Measurements from ENCODE around the gene KNDC1.

The KNDC1 gene

GRCh38 chr10:133141958-133142340, 18.1 kb upstream of the KNDC1 start:
- peaks cover 0 to 33% of the 10 kb centered on the region in 2 experiments for H3K27me3 ChIP-seq (ENCODE audit: control insufficient read depth in 1 of 2, insufficient read depth in 1 of 2, low read length in 2 of 2)
- H3K4me2 ChIP-seq (ENCODE audit: low read length, poor library complexity, severe bottlenecking), result no peak overlapping the region
- no peaks in the 10 kb centered on the region for H3K4me1 ChIP-seq (ENCODE audit: control insufficient read depth, insufficient read depth, low read depth, low read length)
- no peak overlapping the region for H3K18ac ChIP-seq (ENCODE audit: low read depth in 1 of 2, low read length in 2 of 2)
- H3K36me3 ChIP-seq (ENCODE audit: control insufficient read depth in 1 of 2, insufficient read depth in 2 of 2, low read depth in 1 of 2, low read length in 2 of 2), result no peaks in the 10 kb centered on the region
- H3K4me3 ChIP-seq (ENCODE audit: insufficient read depth in 1 of 2, low read depth in 1 of 2, low read length in 2 of 2), result no peak overlapping the region
- DNase-seq, result no peak
- H3K9me3 ChIP-seq (ENCODE audit: control insufficient read depth, low read length), result no peaks in the 10 kb centered on the region
- H3K27ac ChIP-seq (ENCODE audit: low read length, poor library complexity, severe bottlenecking), result no peak overlapping the region
- no peak overlapping the region for H2AK5ac ChIP-seq (ENCODE audit: low read length, severe bottlenecking)
- no peak overlapping the region for H2BK5ac ChIP-seq (ENCODE audit: low read depth, low read length, poor library complexity, severe bottlenecking)
- H2BK15ac ChIP-seq (ENCODE audit: low read depth, poor library complexity, severe bottlenecking), result no peak overlapping the region
- WGBS, result 86% methylated on average over 22 of the region's 27 CpGs
- H3K14ac ChIP-seq (ENCODE audit: low read length in 2 of 2), result no peak overlapping the region
- no peak overlapping the region for H4K8ac ChIP-seq (ENCODE audit: low read length)
- no peak overlapping the region for H4K91ac ChIP-seq (ENCODE audit: low read length)
- no peak overlapping the region for H3K23ac ChIP-seq (ENCODE audit: low read length in 2 of 2)
- no peak overlapping the region for H2AFZ ChIP-seq (ENCODE audit: low read depth, low read length)
- H3K79me1 ChIP-seq (replicated peaks; ENCODE audit: low read length, poor library complexity, severe bottlenecking), result no peaks in the 10 kb centered on the region
- H3K4ac ChIP-seq (ENCODE audit: low read depth in 1 of 2, low read length in 2 of 2), result no peak overlapping the region
- H2BK120ac ChIP-seq (ENCODE audit: low read depth, low read length), result no peak overlapping the region
- H2BK12ac ChIP-seq (ENCODE audit: low read length in 2 of 2), result no peak overlapping the region
- H3K9ac ChIP-seq (ENCODE audit: low read length), result no peak overlapping the region

- DNase-seq, result no peak
- H3K23ac ChIP-seq (ENCODE audit: low read length in 2 of 2), result no peak overlapping the region
These were observed 17.4 kb upstream of the KNDC1 start for GRCh38 chr10:133142523-133143199.

GRCh38 chr10:133143200-133143533, 16.9 kb upstream of the KNDC1 start:
- 72% methylated on average over 10 of the region's 10 CpGs for WGBS
- no peak for DNase-seq

More at GRCh38 chr10:133142523-133143199, 17.4 kb upstream of the KNDC1 start:
- Histone ChIP-seq H3K14ac (ENCODE audit: low read length in 2 of 2) (no peak overlapping the region), H2BK120ac (ENCODE audit: low read depth, low read length) (no peak overlapping the region), H4K91ac (ENCODE audit: low read length) (no peak overlapping the region), H3K18ac (ENCODE audit: low read depth in 1 of 2, low read length in 2 of 2) (no peak overlapping the region), H3K9ac (ENCODE audit: low read length) (no peak overlapping the region), H3K27me3 (ENCODE audit: control insufficient read depth in 1 of 2, insufficient read depth in 1 of 2, low read length in 2 of 2) (peaks cover 0 to 33% of the 10 kb centered on the region in 2 experiments), H3K79me1 (replicated peaks; ENCODE audit: low read length, poor library complexity, severe bottlenecking) (no peaks in the 10 kb centered on the region), H3K4ac (ENCODE audit: low read depth in 1 of 2, low read length in 2 of 2) (no peak overlapping the region), H3K4me1 (ENCODE audit: control insufficient read depth, insufficient read depth, low read depth, low read length) (no peaks in the 10 kb centered on the region), H2BK15ac (ENCODE audit: low read depth, poor library complexity, severe bottlenecking) (no peak overlapping the region), H2AK5ac (ENCODE audit: low read length, severe bottlenecking) (no peak overlapping the region), H3K27ac (ENCODE audit: low read length, poor library complexity, severe bottlenecking) (no peak overlapping the region), H2BK12ac (ENCODE audit: low read length in 2 of 2) (no peak overlapping the region), H4K8ac (ENCODE audit: low read length) (no peak overlapping the region), H2AFZ (ENCODE audit: low read depth, low read length) (no peak overlapping the region), H3K4me2 (ENCODE audit: low read length, poor library complexity, severe bottlenecking) (no peak overlapping the region), H2BK5ac (ENCODE audit: low read depth, low read length, poor library complexity, severe bottlenecking) (no peak overlapping the region), H3K9me3 (ENCODE audit: control insufficient read depth, low read length) (peaks cover 5% of the 10 kb centered on the region), H3K36me3 (ENCODE audit: control insufficient read depth in 1 of 2, insufficient read depth in 2 of 2, low read depth in 1 of 2, low read length in 2 of 2) (no peaks in the 10 kb centered on the region), H3K4me3 (ENCODE audit: insufficient read depth in 1 of 2, low read depth in 1 of 2, low read length in 2 of 2) (no peak overlapping the region)
- WGBS, result 90% methylated on average over 24 of the region's 24 CpGs

GRCh38 chr10:133143546-133143945, 16.5 kb upstream of the KNDC1 start:
- no peak overlapping the region for H3K4ac ChIP-seq (ENCODE audit: low read depth in 1 of 2, low read length in 2 of 2)
- no peak overlapping the region for H4K8ac ChIP-seq (ENCODE audit: low read length)
- H3K9ac ChIP-seq (ENCODE audit: low read length), result no peak overlapping the region
- no peak overlapping the region for H2BK12ac ChIP-seq (ENCODE audit: low read length in 2 of 2)
- H4K91ac ChIP-seq (ENCODE audit: low read length), result no peak overlapping the region
- no peaks in the 10 kb centered on the region for H3K36me3 ChIP-seq (ENCODE audit: control insufficient read depth in 1 of 2, insufficient read depth in 2 of 2, low read depth in 1 of 2, low read length in 2 of 2)
- no peak overlapping the region for H2AFZ ChIP-seq (ENCODE audit: low read depth, low read length)
- no peak overlapping the region for H2AK5ac ChIP-seq (ENCODE audit: low read length, severe bottlenecking)
- no peaks in the 10 kb centered on the region for H3K79me1 ChIP-seq (replicated peaks; ENCODE audit: low read length, poor library complexity, severe bottlenecking)
- H3K27ac ChIP-seq (ENCODE audit: low read length, poor library complexity, severe bottlenecking), result no peak overlapping the region
- H2BK15ac ChIP-seq (ENCODE audit: low read depth, poor library complexity, severe bottlenecking), result no peak overlapping the region
- no peak for DNase-seq
- H2BK5ac ChIP-seq (ENCODE audit: low read depth, low read length, poor library complexity, severe bottlenecking), result no peak overlapping the region
- no peaks in the 10 kb centered on the region for H3K4me1 ChIP-seq (ENCODE audit: control insufficient read depth, insufficient read depth, low read depth, low read length)
- H3K4me2 ChIP-seq (ENCODE audit: low read length, poor library complexity, severe bottlenecking), result no peak overlapping the region
- no peak overlapping the region for H2BK120ac ChIP-seq (ENCODE audit: low read depth, low read length)
- no peak overlapping the region for H3K18ac ChIP-seq (ENCODE audit: low read depth in 1 of 2, low read length in 2 of 2)
- H3K4me3 ChIP-seq (ENCODE audit: insufficient read depth in 1 of 2, low read depth in 1 of 2, low read length in 2 of 2), result no peak overlapping the region
- H3K27me3 ChIP-seq (ENCODE audit: control insufficient read depth in 1 of 2, insufficient read depth in 1 of 2, low read length in 2 of 2), result peaks cover 0 to 36% of the 10 kb centered on the region in 2 experiments
- no peak overlapping the region for H3K23ac ChIP-seq (ENCODE audit: low read length in 2 of 2)
- H3K9me3 ChIP-seq (ENCODE audit: control insufficient read depth, low read length), result peaks cover 14% of the 10 kb centered on the region
- H3K14ac ChIP-seq (ENCODE audit: low read length in 2 of 2), result no peak overlapping the region
- WGBS, result 85% methylated on average over 5 of the region's 9 CpGs

More at GRCh38 chr10:133143200-133143533, 16.9 kb upstream of the KNDC1 start:
- H3K14ac ChIP-seq (ENCODE audit: low read length in 2 of 2), result no peak overlapping the region
- H3K4me3 ChIP-seq (ENCODE audit: insufficient read depth in 1 of 2, low read depth in 1 of 2, low read length in 2 of 2), result no peak overlapping the region
- H2AK5ac ChIP-seq (ENCODE audit: low read length, severe bottlenecking), result no peak overlapping the region
- H2BK120ac ChIP-seq (ENCODE audit: low read depth, low read length), result no peak overlapping the region
- H3K18ac ChIP-seq (ENCODE audit: low read depth in 1 of 2, low read length in 2 of 2), result no peak overlapping the region
- no peak overlapping the region for H4K91ac ChIP-seq (ENCODE audit: low read length)
- no peak overlapping the region for H4K8ac ChIP-seq (ENCODE audit: low read length)
- no peaks in the 10 kb centered on the region for H3K79me1 ChIP-seq (replicated peaks; ENCODE audit: low read length, poor library complexity, severe bottlenecking)
- H2BK5ac ChIP-seq (ENCODE audit: low read depth, low read length, poor library complexity, severe bottlenecking), result no peak overlapping the region
- H3K9me3 ChIP-seq (ENCODE audit: control insufficient read depth, low read length), result peaks cover 10% of the 10 kb centered on the region
- H2AFZ ChIP-seq (ENCODE audit: low read depth, low read length), result no peak overlapping the region
- H3K27ac ChIP-seq (ENCODE audit: low read length, poor library complexity, severe bottlenecking), result no peak overlapping the region
- no peak overlapping the region for H3K4ac ChIP-seq (ENCODE audit: low read depth in 1 of 2, low read length in 2 of 2)
- H3K4me2 ChIP-seq (ENCODE audit: low read length, poor library complexity, severe bottlenecking), result no peak overlapping the region
- H3K9ac ChIP-seq (ENCODE audit: low read length), result no peak overlapping the region
- no peaks in the 10 kb centered on the region for H3K36me3 ChIP-seq (ENCODE audit: control insufficient read depth in 1 of 2, insufficient read depth in 2 of 2, low read depth in 1 of 2, low read length in 2 of 2)
- no peak overlapping the region for H2BK15ac ChIP-seq (ENCODE audit: low read depth, poor library complexity, severe bottlenecking)
- no peak overlapping the region for H2BK12ac ChIP-seq (ENCODE audit: low read length in 2 of 2)
- H3K27me3 ChIP-seq (ENCODE audit: control insufficient read depth in 1 of 2, insufficient read depth in 1 of 2, low read length in 2 of 2), result peaks cover 0 to 36% of the 10 kb centered on the region in 2 experiments
- H3K23ac ChIP-seq (ENCODE audit: low read length in 2 of 2), result no peak overlapping the region
- no peaks in the 10 kb centered on the region for H3K4me1 ChIP-seq (ENCODE audit: control insufficient read depth, insufficient read depth, low read depth, low read length)
